Ovary (tissue), 9 donors: ENCODE results near the gene CDHR2. TPM values are rescaled to one million over a fixed set of nuclear protein-coding genes. Genes with fewer than 3 reads are reported as not detected.

Source experiments
- DNase-seq, 5 donors: peaks; one replicate each; pipeline ENCODE4 v3.0.0-alpha.2; 2019 to 2020
- H3K27ac ChIP-seq, 2 donors: fragments of 200-600 bp; one replicate each; pipeline versions ENCODE4 v1.5.1 to v1.8.0; 2019 to 2022
- H3K27me3 ChIP-seq: fragments of 200-600 bp; one replicate; pipeline ENCODE4 v1.8.0; 2022
- H3K36me3 ChIP-seq: fragments of 200-600 bp; sonication (generic); one replicate; pipeline ENCODE4 v1.5.1; 2019
- H3K4me1 ChIP-seq: one replicate; pipeline ENCODE4 v1.8.1; 2013; ENCODE audit warnings: mild to moderate bottlenecking, moderate library complexity; ENCODE audit not compliant: insufficient read depth
- H3K4me3 ChIP-seq: fragments of 200-600 bp; sonication (generic); one replicate; pipeline ENCODE4 v1.5.1; 2017
- H3K9me3 ChIP-seq, 2 donors: fragments of 200-600 bp in 1 of 2; sonication (generic) in 1 of 2; one replicate each; pipeline versions ENCODE4 v1.5.1 to v1.8.1; 2013 to 2019; ENCODE audit warnings: mild to moderate bottlenecking in 1 of 2, moderate library complexity in 1 of 2
- CTCF ChIP-seq, 3 donors: fragments of 450-650 bp in 2 of 3; fragments of 200-600 bp in 1 of 3; IDR thresholded peaks; one replicate each; pipeline versions ENCODE4 v1.5.1 to v1.8.0; 2016 to 2022; ENCODE audit warnings: antibody characterized with exemption in 3 of 3, mild to moderate bottlenecking in 1 of 3
- EP300 ChIP-seq: sonication (generic); formaldehyde crosslinking; IDR thresholded peaks from one replicate; pipeline ENCODE4 v1.6.1; 2017; ENCODE audit warnings: antibody characterized with exemption
- POLR2A ChIP-seq: fragments of 450-650 bp; IDR thresholded peaks from one replicate; pipeline ENCODE4 v1.6.1; 2017; ENCODE audit warnings: antibody characterized with exemption, mild to moderate bottlenecking, moderate library complexity
- WGBS, 3 donors: extraction: QIAGEN DNeasy Blood & Tissue Kit in 1 of 3; methylation state at CpG; one replicate each; pipeline versions ENCODE4 v1.1.5 to v1.1.7; 2013 to 2017; 5-methylcytosine and 5-hydroxymethylcytosine counted together
- intact Hi-C, 4 donors: fragments of 100-400 bp; cut with DNase I; formaldehyde crosslinking; loops; one replicate each; pipeline versions ENCODE4 v1.11.0 to v1.15.1; 2022 to 2023
- polyA plus RNA-seq, 2 donors: library from polyadenylated mRNA; stranded (reverse); fragments of 200-250 nt in 1 of 2; fragments of 350-450 nt in 1 of 2; fragmentation: Illumina TruSeq in 1 of 2; extraction: RNeasy Lipid Tissue Mini Kit (QIAGEN cat#74804) in 1 of 2; gene quantifications; one replicate each; pipeline ENCODE4 v1.2.3, GENCODE V29; 2013 to 2014
- total RNA-seq, 7 donors: library from RNA; depleted of rRNA in 2 of 7; stranded (reverse); fragments of >200 nt in 2 of 7; fragmentation: NEBNext Ultra II Directional in 3 of 7; extraction: Animal tissue kit (Norgen Biotek cat#: 25700) in 3 of 7; gene quantifications; one replicate each; pipeline versions ENCODE4 v1.1.0 to v1.2.4, GENCODE V29; 2016 to 2023
- donor health status: DM: no; HTN: no; CAD: no; lungs with moderate emphysema.
- donor health status: DM: no; HTN: no; CAD: no.
- donor health status: Bipolar disorder and iron deficiency.
- donor health status: DM: yes; HTN: yes; CAD: no.
- donor health status: DM: no; HTN: no; CAD: no.
- donor health status: DM: yes; HTN: yes; CAD: no.

CDHR2 gene
- total and polyA plus RNA-seq, 9 donors = 0.10 to 2.0 (median 0.20) TPM; not detected in 6

- peaks cover 4% of the 10 kb centered on the region for H3K4me1 ChIP-seq
- no peak overlapping the region for H3K4me3 ChIP-seq
- TF ChIP-seq POLR2A (no peak), EP300 (no peak), CTCF (IDR thresholded peaks at IDR 0.05) (no peak)
- DNase-seq = no peak
- no peaks in the 10 kb centered on the region for H3K9me3 ChIP-seq
- H3K27ac ChIP-seq = no peak overlapping the region
- no peaks in the 10 kb centered on the region for H3K36me3 ChIP-seq
- peaks cover 2% of the 10 kb centered on the region for H3K27me3 ChIP-seq
- WGBS, 3 donors = 57 to 63% (median 59%) methylated on average over 2 of the region's 2 CpGs
- intact Hi-C loops = no loop called here
These were observed 63.7 kb downstream of the CDHR2 start for GRCh38 chr5:176612855-176613254.

- WGBS, 3 donors = 32 to 45% (median 41%) methylated on average over 8 of the region's 8 CpGs
- H3K4me3 ChIP-seq = no peak overlapping the region
- TF ChIP-seq EP300 (no peak), CTCF (IDR thresholded peaks at IDR 0.05) (no peak), POLR2A (no peak)
- H3K27ac ChIP-seq = no peak overlapping the region
- H3K36me3 ChIP-seq = no peaks in the 10 kb centered on the region
- DNase-seq = no peak
- H3K9me3 ChIP-seq = no peaks in the 10 kb centered on the region
- peaks cover 2% of the 10 kb centered on the region for H3K27me3 ChIP-seq
- intact Hi-C loops = no loop called here
- H3K4me1 ChIP-seq = peaks cover 4% of the 10 kb centered on the region
These were observed 65.8 kb downstream of the CDHR2 start for GRCh38 chr5:176614805-176615478.

- no peak overlapping the region for H3K4me3 ChIP-seq
- no peak for TF ChIP-seq POLR2A
- TF ChIP-seq CTCF (IDR thresholded peaks at IDR 0.05) = no peak
- TF ChIP-seq EP300 = no peak
- no peak for DNase-seq
- H3K27me3 ChIP-seq = no peaks in the 10 kb centered on the region
- no peaks in the 10 kb centered on the region for H3K9me3 ChIP-seq
- H3K4me1 ChIP-seq = peaks cover 4% of the 10 kb centered on the region
- 49 to 55% (median 49%) methylated on average over 7 of the region's 7 CpGs for WGBS, 3 donors
- no peak overlapping the region for H3K27ac ChIP-seq
- intact Hi-C loops = no loop called here
- no peaks in the 10 kb centered on the region for H3K36me3 ChIP-seq
These were observed 67.4 kb downstream of the CDHR2 start for GRCh38 chr5:176616511-176616910.

- WGBS, 3 donors = 17 to 21% (median 17%) methylated on average over 19 of the region's 19 CpGs
- intact Hi-C loops = no loop called here
- Histone ChIP-seq H3K27me3 (no peaks in the 10 kb centered on the region), H3K36me3 (no peaks in the 10 kb centered on the region), H3K9me3 (no peaks in the 10 kb centered on the region), H3K4me3 (no peak overlapping the region), H3K4me1 (peaks cover 4% of the 10 kb centered on the region), H3K27ac (no peak overlapping the region)
- TF ChIP-seq POLR2A (no peak), EP300 (no peak), CTCF (IDR thresholded peaks at IDR 0.05) (no peak)
- DNase-seq = no peak
These were observed 69.6 kb downstream of the CDHR2 start for GRCh38 chr5:176618783-176619182.
